B cell (primary cell): Measurements from ENCODE around the gene VKORC1L1. TPM values are rescaled to one million over a fixed set of nuclear protein-coding genes. Genes with fewer than 3 reads are reported as not detected.
"Not testable (repeated sequence)": the region's sequence is repeated elsewhere in the genome, so short reads cannot be mapped to it uniquely, and the experiment has no call there.

Experiments used
- ATAC-seq: fragments of 200-7000 bp; cut with Tn5 transposase; one replicate; pipeline ENCODE4 v1.10.0; 2021; ENCODE audit warnings: low read depth, mild to moderate bottlenecking, moderate number of reproducible peaks, moderate library complexity
- CTCF ChIA-PET: fragments of 350-600 bp; sonication (Branson Sonifier 250); formaldehyde crosslinking; loops from one replicate; lab custom pipeline; 2021; ENCODE audit warnings: antibody characterized with exemption, inconsistent platforms; lab: Charles Lee
- POLR2A ChIA-PET: fragments of 350-600 bp; sonication (Branson Sonifier 250); formaldehyde crosslinking; loops from one replicate; lab custom pipeline; 2021; ENCODE audit warnings: antibody characterized with exemption; lab: Charles Lee
- DNase-seq: peaks from one replicate; pipeline ENCODE4 v3.0.0; 2013
- H2AFZ ChIP-seq: 2 replicates; pipeline ENCODE4 v1.6.1; 2012; ENCODE audit warnings: mild to moderate bottlenecking, low read depth, low read length; ENCODE audit not compliant: insufficient read depth, poor library complexity, severe bottlenecking
- H3K27ac ChIP-seq, 2 donors: 1 replicate in 1 of 2; 2 replicates in 1 of 2; pipeline ENCODE4 v1.5.1; 2012 to 2013; ENCODE audit warnings: low read length in 2 of 2, mild to moderate bottlenecking in 2 of 2, moderate library complexity in 1 of 2
- H3K27me3 ChIP-seq, 4 experiments: fragments of 200-600 bp in 1 of 4; sonication (generic) in 1 of 4; replicated peaks in 1 of 4; 1 replicate in 2 of 4; 2 replicates in 2 of 4; pipeline versions ENCODE4 v1.6.1 to v1.7.0; 2013 to 2016; ENCODE audit warnings: low read length in 3 of 4, mild to moderate bottlenecking in 2 of 4, mixed read lengths in 1 of 4, moderate library complexity in 1 of 4; ENCODE audit not compliant: insufficient read depth in 4 of 4, control insufficient read depth in 3 of 4; ENCODE audit errors: control extremely low read depth in 1 of 4
- H3K36me3 ChIP-seq, 2 experiments: replicated peaks in 1 of 2; 1 replicate in 1 of 2; 2 replicates in 1 of 2; pipeline versions ENCODE4 v1.6.1 to v1.7.1; 2013; ENCODE audit warnings: low read length in 1 of 2; ENCODE audit not compliant: insufficient read depth in 2 of 2, control insufficient read depth in 1 of 2; ENCODE audit errors: control extremely low read depth in 1 of 2, extremely low read depth in 1 of 2
- H3K4me1 ChIP-seq, 2 donors: fragments of 200-600 bp in 1 of 2; sonication (generic) in 1 of 2; 1 replicate in 1 of 2; 2 replicates in 1 of 2; pipeline versions ENCODE4 v1.5.1 to v1.6.1; 2013 to 2017; ENCODE audit warnings: low read length in 2 of 2; ENCODE audit not compliant: control insufficient read depth in 2 of 2, insufficient read depth in 2 of 2
- H3K4me2 ChIP-seq: replicated peaks from 2 replicates; pipeline ENCODE3; 2012; ENCODE audit warnings: mild to moderate bottlenecking, low read depth, low read length; ENCODE audit not compliant: poor library complexity, severe bottlenecking
- H3K4me3 ChIP-seq, 5 experiments: fragments of 200-600 bp in 1 of 5; sonication (generic) in 1 of 5; 1 replicate in 3 of 5; 2 replicates in 2 of 5; pipeline versions ENCODE4 v1.5.1 to v1.7.0; 2011 to 2016; ENCODE audit warnings: low read length in 4 of 5, mild to moderate bottlenecking in 4 of 5, low read depth in 2 of 5, control low read depth in 1 of 5, moderate library complexity in 1 of 5; ENCODE audit not compliant: insufficient read depth in 1 of 5; ENCODE audit errors: control extremely low read depth in 1 of 5, extremely low read depth in 1 of 5
- H3K79me2 ChIP-seq: fragments of 200-600 bp; sonication (generic); one replicate; pipeline ENCODE4 v1.6.0; 2016; ENCODE audit warnings: low read length; ENCODE audit not compliant: control insufficient read depth, insufficient read depth
- H3K9ac ChIP-seq: fragments of 200-600 bp; sonication (generic); 2 replicates; pipeline ENCODE4 v1.6.1; 2017; ENCODE audit warnings: mild to moderate bottlenecking, low read length, moderate library complexity
- H3K9me3 ChIP-seq, 3 donors: one replicate each; pipeline versions ENCODE4 v1.6.1 to v1.7.1; 2013; ENCODE audit warnings: low read length in 2 of 3; ENCODE audit not compliant: control insufficient read depth in 2 of 3, insufficient read depth in 1 of 3; ENCODE audit errors: control extremely low read depth in 1 of 3
- H4K20me1 ChIP-seq: 2 replicates; pipeline ENCODE4 v1.6.0; 2012; ENCODE audit warnings: mild to moderate bottlenecking, low read length; ENCODE audit not compliant: insufficient read depth, control insufficient read depth, poor library complexity, severe bottlenecking
- H3K27ac Mint-ChIP-seq: one replicate; pipeline ENCODE4 v1.8.0; 2021; ENCODE audit warnings: mixed read lengths
- H3K27me3 Mint-ChIP-seq: one replicate; pipeline ENCODE4 v1.8.0; 2021; ENCODE audit warnings: mixed read lengths
- H3K4me1 Mint-ChIP-seq: one replicate; pipeline ENCODE4 v1.8.0; 2021; ENCODE audit warnings: mixed read lengths
- H3K4me3 Mint-ChIP-seq: one replicate; pipeline ENCODE4 v1.8.0; 2021; ENCODE audit warnings: mixed read lengths
- H3K9me3 Mint-ChIP-seq: one replicate; pipeline ENCODE4 v1.8.0; 2022; ENCODE audit warnings: mixed read lengths; ENCODE audit not compliant: insufficient read depth
- WGBS: methylation state at CpG from one replicate; pipeline ENCODE4 v1.1.5; 2013; ENCODE audit warnings: missing lambda C conversion rate; ENCODE audit not compliant: insufficient coverage; 5-methylcytosine and 5-hydroxymethylcytosine counted together
- intact Hi-C: fragments of 100-400 bp; cut with micrococcal nuclease; formaldehyde crosslinking; loops from one replicate; pipeline ENCODE4 v1.10.0; 2022
- polyA plus RNA-seq: library from polyadenylated mRNA; depleted of rRNA; stranded (reverse); fragments of >200 nt; gene quantifications from 2 replicates; pipeline ENCODE4 v1.2.3, GENCODE V29; 2012
- total RNA-seq, 2 donors: library from RNA; stranded (reverse); fragments of 120-200 nt in 1 of 2; gene quantifications; 1 replicate in 1 of 2; 2 replicates in 1 of 2; pipeline versions ENCODE4 v1.2.3 to v1.2.4, GENCODE V29; 2013 to 2022

VKORC1L1 gene
- total and polyA plus RNA-seq, 2 donors (not counting 1 experiment from before 2014, with no cell fraction given) = 2.2 to 8.1 TPM

DNA sequence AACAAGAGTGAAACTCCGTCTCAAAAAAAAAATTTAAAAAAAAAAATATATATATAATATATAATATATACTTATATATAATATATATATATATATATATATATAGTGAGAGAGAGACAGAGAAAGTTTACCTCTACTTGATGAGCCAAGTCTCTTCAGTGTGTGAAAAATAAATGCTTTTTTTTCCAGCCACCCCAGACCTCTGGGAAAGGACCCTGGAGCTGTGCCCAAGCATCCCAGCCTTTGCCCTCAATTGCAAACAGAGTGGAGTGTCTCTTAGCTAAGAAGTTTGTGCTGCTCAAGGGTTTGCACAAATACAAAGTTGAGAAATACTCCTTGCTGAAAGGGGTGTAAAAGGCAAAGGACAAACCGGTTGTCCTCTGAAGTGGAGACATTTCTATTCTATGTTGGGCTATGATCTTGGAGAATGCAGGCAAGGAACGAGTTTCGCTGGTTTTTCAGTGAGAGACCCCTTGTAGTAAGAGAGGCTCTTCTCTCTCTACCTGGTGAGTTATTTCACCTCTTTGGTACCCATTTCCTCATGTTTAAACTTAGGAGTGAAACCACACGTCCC, 15.5 kb upstream of the VKORC1L1 start:
- H3K4me1 Mint-ChIP-seq, H3K4me3 Mint-ChIP-seq: not testable (repeated sequence)
- no CpG with 5 or more reads among the region's 5 CpGs for WGBS

DNA sequence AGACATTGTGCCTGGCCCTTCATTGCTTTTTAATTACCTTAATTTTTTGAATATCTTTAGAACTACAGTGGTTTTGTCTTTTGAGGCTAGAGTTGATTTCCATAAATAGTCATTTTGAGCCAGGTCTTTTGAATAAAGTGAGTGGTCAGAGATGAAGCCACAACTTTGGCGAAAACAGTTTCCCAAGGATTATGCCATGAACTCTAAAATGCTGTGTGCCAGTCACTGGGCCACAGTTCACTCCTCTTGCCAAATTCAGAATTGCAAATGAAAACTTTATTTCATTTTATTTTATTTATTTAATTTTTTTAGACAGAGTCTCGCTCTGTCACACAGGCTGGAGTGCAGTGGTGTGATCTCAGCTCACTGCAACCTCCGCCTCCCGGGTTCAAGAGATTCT, 14.2 kb upstream of the VKORC1L1 start:
- H3K4me3 ChIP-seq, H3K27ac ChIP-seq, H2AFZ ChIP-seq, POLR2A ChIA-PET, H3K4me3 Mint-ChIP-seq, H3K4me1 ChIP-seq, H3K4me1 Mint-ChIP-seq, DNase-seq, H3K27ac Mint-ChIP-seq, H3K9ac ChIP-seq, H3K9me3 ChIP-seq, H4K20me1 ChIP-seq, H3K27me3 Mint-ChIP-seq, H3K9me3 Mint-ChIP-seq, H3K36me3 ChIP-seq, ATAC-seq, H3K27me3 ChIP-seq, H3K4me2 ChIP-seq, H3K79me2 ChIP-seq, intact Hi-C loops: not testable (repeated sequence)
- WGBS = 80% methylated on average over 1 of the region's 4 CpGs
- CTCF ChIA-PET = interaction anchor here (0.7 kb wide), 1 partner anchor 381 kb away, joined by 3 read pairs; no protein-coding TSS in a partner anchor

More for the DNA sequence above, 15.5 kb upstream of the VKORC1L1 start:
- H3K4me3 ChIP-seq, H2AFZ ChIP-seq, H3K27me3 Mint-ChIP-seq, H3K36me3 ChIP-seq, H3K27ac ChIP-seq, H3K79me2 ChIP-seq, intact Hi-C loops, POLR2A ChIA-PET, H3K9me3 ChIP-seq, H3K27me3 ChIP-seq, H4K20me1 ChIP-seq, H3K27ac Mint-ChIP-seq, DNase-seq, H3K4me2 ChIP-seq, H3K9me3 Mint-ChIP-seq, H3K4me1 ChIP-seq, ATAC-seq, CTCF ChIA-PET, H3K9ac ChIP-seq: not testable (repeated sequence)

GRCh38 chr7:65866244-65866643, 6.6 kb upstream of the VKORC1L1 start:
- not testable (repeated sequence) for H3K4me2 ChIP-seq

DNA sequence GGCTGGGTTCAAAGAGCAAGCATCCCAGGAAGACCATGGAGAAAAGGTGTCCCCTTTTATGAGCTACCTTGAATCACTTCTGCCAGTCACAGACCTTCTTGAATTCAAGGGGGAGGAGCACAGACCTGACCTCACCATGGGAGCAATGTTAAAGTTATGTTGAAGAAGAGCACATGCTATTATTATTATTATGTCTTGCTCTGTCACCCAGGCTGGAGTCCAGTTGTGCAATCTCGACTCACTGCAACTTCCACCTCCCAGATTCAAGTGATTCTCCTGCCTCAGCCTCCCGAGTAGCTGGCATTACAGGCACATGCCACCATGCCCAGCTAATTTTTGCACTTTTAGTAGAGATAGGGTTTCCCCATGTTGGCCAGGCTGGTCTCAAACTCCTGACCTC, 5.2 kb upstream of the VKORC1L1 start:
- H3K4me3 ChIP-seq, H3K27ac Mint-ChIP-seq: not testable (repeated sequence)

More at GRCh38 chr7:65866244-65866643, 6.6 kb upstream of the VKORC1L1 start:
- H3K4me3 Mint-ChIP-seq, intact Hi-C loops, H3K27ac ChIP-seq, H3K9me3 Mint-ChIP-seq, H3K27ac Mint-ChIP-seq, ATAC-seq, H3K27me3 Mint-ChIP-seq, H3K9ac ChIP-seq, DNase-seq, H4K20me1 ChIP-seq, H3K9me3 ChIP-seq, CTCF ChIA-PET, H3K4me3 ChIP-seq, H3K4me1 ChIP-seq, POLR2A ChIA-PET, H3K4me1 Mint-ChIP-seq, H3K79me2 ChIP-seq, H3K27me3 ChIP-seq, H3K36me3 ChIP-seq, H2AFZ ChIP-seq: not testable (repeated sequence)
- WGBS = 79% methylated on average over 2 of the region's 3 CpGs

More for the DNA sequence above, 5.2 kb upstream of the VKORC1L1 start:
- H2AFZ ChIP-seq, ATAC-seq, H3K79me2 ChIP-seq, H3K4me1 Mint-ChIP-seq, H4K20me1 ChIP-seq, H3K27ac ChIP-seq, H3K9me3 Mint-ChIP-seq, H3K27me3 Mint-ChIP-seq, H3K27me3 ChIP-seq, H3K4me1 ChIP-seq, POLR2A ChIA-PET, H3K4me3 Mint-ChIP-seq, H3K9me3 ChIP-seq, CTCF ChIA-PET, H3K36me3 ChIP-seq, DNase-seq, H3K9ac ChIP-seq, H3K4me2 ChIP-seq, intact Hi-C loops: not testable (repeated sequence)
- WGBS = no CpG with 5 or more reads among the region's 2 CpGs
